Measurements from ENCODE around the gene PRC1.
"Not testable (repeated sequence)": the region's sequence is repeated elsewhere in the genome, so short reads cannot be mapped to it uniquely, and the experiment has no call there.

Gene PRC1, protein sequence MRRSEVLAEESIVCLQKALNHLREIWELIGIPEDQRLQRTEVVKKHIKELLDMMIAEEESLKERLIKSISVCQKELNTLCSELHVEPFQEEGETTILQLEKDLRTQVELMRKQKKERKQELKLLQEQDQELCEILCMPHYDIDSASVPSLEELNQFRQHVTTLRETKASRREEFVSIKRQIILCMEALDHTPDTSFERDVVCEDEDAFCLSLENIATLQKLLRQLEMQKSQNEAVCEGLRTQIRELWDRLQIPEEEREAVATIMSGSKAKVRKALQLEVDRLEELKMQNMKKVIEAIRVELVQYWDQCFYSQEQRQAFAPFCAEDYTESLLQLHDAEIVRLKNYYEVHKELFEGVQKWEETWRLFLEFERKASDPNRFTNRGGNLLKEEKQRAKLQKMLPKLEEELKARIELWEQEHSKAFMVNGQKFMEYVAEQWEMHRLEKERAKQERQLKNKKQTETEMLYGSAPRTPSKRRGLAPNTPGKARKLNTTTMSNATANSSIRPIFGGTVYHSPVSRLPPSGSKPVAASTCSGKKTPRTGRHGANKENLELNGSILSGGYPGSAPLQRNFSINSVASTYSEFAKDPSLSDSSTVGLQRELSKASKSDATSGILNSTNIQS

DNA sequence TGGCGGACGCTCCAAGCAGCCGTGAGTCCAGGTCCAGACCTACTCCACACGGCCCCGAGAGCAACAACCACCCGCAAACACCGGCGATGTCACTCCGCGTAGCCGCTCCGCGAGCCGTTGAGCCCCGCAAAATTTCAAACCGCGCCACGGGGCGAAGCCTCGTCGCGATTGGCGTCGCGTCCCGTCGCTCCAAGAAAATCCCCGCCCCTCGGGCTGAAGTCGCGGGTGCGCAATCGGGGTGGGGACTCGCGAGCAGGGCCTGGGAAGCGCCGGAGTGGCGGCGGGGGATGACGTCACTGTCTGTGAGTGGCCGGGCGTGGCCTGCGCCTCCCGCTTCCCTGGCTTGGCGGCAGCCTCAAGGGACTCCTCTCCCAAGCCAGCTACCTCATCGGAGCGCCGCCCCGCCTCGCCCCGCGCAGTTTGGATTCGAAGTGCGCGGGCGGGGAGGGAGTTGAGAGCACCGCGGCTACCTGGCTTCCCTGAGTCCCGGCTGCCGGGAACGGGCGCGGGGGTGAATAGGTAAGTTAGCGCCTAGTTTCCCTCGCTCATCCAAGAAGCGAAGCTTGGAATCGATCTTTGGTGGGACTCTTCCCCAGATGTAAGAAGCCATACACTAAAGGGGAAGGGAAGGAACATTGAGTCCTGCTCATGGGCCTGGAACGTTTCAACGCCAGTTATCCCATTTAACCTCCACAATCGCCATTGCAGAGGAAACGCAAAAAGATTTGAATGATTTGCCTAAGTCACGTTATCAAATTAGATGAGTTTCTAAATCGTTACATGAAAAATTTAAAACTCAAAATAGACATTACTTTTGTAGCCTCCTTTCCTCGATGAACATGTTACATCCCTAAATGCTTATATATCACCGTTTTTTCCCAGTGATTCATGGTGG lies at the start of gene PRC1:
TSS of gene PRC1 (minus strand) at position 119 of the 895 bp plus-strand sequence. CDS start at position 1, 118 bp downstream.
- DNase-seq (ENCODE audit: low read depth): peak; percentile 66

DNA sequence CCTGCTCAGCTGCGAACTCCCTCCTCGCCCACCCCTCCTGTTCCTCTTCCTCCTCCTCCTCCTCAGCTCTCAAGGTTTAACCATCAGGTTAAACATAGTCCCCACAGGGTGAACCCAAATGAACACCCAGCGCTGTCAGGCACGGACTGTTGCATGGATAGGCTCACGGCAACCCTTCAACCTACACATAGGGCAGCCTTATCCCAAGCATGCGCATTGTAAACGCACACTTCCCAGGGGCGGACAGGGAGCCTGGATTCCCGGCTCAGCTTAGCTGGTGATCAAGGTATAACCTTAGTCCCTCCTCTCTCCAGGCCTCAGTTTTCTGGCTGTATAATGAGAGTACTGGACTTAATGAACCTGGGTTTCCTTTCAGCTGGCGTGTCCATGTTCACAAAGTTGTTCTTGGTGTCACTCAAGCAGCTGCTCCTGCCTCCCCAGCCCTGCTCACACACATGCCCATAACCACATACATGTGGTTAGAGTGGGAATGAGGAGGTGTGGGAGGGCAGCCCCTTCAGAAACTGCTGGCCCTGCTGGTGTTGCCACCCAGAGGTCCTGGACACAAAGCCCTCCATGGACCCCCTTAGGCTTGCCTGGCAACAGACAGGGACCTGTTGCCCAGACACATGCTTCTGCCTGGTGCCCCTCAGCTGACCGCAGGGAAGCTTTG lies 49.0 kb upstream of the PRC1 start:
- DNase-seq (ENCODE audit: low read depth): no peak

DNA sequence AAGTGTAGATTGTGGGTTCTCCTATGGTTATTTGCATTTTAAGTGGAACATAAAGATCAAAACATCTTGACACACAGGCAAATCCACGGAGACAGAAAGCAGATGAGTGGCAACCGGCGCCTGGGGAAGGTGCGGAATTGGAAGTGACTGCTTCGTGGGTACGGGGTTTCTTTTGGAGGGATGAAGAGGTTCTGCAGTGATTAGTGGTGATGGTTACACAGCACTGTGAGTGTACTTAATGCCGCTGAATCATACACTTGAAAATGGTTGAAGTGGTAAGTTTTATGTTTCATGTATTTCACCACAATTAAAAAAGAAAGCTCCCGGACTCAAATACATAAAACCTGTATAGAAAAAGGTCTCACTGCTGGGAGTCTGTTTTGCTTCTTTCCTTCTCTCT lies 46.5 kb upstream of the PRC1 start:
- DNase-seq (ENCODE audit: low read depth): no peak

DNA sequence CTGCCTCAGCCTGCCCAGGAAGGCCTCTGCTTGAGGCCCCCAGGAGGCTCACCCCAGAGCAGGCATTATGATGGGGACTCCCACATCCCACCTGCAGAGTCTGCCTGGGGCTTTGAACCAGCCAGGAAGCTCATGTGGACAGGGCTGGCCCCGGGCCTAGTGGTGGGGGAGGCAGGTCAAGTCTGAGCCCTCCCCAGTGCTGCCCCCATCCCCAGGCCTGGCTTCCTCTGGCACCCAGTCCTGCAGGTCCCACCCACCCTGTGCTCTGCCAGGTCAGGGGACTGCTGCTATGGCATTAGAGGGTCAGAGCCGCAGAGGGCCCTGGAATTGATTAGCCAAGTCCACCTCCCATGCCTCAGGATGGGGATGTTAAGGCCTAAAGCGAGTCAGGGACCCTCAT lies 45.7 kb upstream of the PRC1 start:
- no peak for DNase-seq (ENCODE audit: low read depth)

DNA sequence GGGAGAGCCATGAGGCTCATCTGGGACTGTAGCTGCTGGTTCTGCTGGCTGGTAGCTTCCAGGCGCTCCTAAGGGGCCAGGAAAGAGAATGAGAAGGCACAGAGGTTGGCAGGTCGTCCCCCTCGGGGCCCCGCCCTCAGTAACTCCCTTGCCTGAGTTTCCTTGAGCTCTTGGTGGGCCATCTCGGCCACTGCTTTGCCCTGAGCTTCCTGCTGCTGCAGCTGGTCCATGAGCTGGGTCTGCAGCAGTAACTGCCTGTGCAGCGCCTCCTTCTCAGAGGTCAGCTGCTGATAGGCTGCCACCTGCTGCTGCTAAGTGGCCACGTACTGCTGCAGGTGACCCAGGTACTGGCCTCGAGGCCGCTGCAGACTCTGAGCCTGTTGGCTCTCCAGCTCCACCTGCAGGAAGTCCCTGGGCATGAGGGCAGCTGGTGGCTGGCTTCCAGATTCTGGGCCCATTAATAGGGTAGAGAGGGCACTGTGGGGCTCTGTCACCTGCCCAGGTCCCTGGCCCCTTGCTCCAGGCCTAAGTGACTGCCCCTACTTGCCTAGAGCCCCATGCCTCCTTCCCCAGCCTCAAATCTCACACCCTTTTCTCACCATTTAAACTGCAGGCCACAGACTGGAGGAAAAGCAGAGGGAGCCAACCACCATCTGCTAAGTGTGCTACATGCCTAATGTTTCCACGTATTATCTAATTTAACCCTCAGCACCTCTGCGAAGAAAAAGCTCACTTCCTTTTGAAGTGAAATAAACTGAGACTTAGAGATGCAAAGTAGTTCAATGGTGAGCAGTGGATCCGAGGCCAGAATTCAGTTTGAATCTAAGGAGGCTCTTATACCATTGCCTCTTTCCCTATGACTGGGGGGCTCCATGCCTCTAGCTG lies 38.8 kb upstream of the PRC1 start:
- DNase-seq (ENCODE audit: low read depth): no peak

DNA sequence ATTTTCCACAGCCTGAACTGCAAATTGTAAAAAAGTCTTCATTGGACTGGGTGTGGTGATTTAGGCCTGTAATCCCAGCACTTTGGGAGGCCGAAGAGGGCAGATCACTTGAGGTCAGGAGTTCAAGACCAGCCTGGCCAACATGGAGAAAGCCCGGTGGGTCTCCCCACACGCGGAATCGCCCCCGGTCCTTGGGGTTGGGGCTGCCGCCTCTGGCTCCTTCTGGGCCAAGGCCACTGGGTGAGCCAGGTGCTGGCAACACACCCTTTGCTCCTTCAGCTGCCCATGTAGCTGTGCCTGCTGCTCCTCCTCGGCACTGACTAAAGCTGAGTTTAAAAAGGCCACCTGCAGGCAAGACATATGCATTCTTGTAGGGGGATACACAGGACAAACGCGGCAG lies 37.5 kb upstream of the PRC1 start:
- no peak for DNase-seq (ENCODE audit: low read depth)

DNA sequence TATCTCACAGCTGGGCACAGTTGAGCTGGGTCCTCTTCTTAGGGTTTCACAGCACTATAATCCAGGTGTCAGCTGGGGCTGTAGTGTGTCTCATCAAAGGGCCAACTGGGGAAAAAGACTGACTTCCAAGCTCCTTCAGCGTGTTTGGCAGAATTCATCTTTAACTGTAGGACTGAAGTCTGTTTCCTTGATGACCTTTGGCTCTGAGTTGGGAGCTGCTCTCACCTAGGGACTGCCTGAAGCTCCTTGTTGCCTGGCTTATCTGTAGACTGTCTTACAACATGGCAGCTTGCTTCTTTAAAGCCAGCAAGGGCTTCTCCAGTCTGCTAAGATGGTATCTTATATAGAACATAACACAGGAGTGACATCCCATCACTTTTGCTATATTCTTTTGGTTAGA lies 33.3 kb upstream of the PRC1 start:
- DNase-seq (ENCODE audit: low read depth): no peak

DNA sequence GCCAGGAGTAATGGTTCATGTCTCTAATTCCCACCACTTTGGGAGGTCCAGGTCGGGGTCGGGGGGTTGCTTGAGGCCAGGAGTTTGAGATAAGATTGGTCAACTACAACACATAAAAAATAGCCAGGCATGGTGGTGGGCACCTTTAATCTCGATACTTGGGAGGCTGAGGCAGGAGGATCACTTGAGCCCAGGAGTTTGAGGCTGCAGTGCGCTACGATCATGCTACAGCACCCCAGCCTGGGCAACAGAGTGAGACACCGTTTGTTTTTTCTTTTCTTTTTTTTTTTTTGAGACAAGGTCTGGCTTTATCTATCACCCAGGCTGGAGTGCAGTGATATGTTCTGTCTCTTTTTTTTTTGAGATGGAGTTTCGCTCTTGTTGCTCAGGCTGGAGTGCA lies 29.4 kb upstream of the PRC1 start:
- no peak for DNase-seq (ENCODE audit: low read depth)

DNA sequence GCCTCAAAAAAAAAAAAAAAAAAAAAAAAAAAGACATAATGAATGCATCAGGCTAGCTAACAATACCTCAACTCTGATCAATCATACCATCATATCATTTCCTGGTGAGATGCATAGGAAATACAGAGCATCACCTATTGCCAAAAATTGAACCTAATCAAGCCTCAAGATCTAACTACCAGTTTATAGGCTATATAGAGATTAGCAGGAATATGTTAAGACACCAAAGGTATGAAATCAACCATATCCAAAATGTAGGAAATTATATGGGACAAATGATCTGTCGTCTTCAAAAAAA lies 28.4 kb upstream of the PRC1 start:
- DNase-seq (ENCODE audit: low read depth): no peak

DNA sequence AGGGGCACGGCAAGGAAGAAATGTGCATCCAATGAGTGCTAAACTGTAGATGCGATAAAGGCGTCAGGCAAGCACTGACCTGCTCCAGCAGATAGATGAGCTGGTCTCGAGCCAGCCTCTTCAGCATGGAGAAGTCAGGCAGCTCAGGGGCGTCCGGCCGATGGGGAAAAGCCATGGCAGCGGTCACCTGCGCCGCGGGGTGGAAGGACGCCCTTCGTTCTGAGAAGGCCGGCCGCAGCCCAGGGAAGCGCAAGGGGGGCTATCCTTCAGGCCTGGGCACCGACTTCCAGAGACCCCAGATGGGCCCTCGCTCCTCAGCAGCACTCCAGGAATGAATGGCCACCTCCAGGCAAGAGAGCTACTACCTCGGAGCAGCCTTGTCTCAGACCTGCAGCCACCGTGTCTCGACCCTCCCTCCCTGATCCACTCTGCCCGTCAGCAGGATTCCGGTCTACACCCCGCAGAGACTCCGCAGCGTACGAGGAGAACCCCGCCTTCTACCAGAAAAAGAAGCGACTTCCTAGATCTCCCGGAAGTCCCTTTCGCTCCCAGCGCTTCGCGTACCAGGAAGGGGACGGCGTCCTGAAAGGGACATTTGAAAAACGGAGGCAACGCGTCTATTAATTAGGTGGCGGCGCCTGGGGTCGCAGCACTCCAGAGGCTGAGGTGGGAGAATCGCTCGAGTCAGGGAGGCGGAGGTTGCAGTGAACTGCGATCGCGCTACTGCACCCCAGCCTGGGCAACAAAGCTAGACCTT lies 27.9 kb upstream of the PRC1 start, which contains the start of gene VPS33B:
TSS of gene VPS33B (minus strand) at position 520 of the 757 bp plus-strand sequence. CDS start at position 175, 345 bp downstream.
- peak; percentile 54 for DNase-seq (ENCODE audit: low read depth)

DNA sequence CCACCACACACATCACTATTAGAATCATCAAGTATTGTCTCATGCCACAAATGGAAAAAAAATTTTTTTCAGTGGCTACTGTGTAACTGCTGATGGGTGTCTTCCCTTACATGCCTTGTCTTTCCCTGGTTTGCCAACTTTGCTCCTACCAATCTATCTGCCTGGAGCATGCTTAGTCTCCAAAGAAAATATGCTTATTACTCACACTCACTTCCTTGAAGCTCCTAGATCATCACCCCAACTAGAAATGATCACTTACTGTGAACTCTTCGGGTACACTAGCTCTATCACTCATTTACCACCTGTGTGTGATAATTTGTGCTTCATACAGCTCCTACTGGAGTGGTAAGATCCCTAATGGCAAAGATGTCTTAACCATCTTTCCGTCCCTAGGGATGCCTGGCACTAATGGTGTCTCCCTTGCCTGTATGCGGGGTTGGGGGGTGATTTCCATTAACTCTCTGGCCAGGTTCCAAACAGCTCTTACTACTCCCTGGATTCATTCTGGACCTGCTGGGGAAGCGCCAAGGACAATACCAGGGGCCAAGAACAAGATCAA lies 27.3 kb upstream of the PRC1 start:
- DNase-seq (ENCODE audit: low read depth): no peak

DNA sequence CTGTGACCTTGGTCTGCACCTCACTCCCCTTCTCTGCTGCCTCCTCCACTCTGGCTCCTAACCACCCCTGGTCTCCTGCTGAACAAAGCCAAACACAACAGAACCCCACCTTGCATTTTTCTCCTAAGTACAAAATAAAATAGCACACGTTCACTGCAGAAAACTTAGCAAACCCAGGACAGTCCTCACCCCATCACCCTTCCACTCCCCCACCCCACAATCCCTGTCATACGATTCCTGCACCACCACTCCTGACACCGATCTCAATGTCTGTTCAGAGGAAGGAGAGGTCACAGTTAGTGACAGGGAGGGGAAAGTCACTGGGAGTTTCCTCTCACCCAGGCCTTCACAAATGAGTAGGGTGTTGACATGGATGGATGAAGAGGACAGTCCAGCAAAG lies 23.8 kb upstream of the PRC1 start:
- DNase-seq (ENCODE audit: low read depth): no peak

DNA sequence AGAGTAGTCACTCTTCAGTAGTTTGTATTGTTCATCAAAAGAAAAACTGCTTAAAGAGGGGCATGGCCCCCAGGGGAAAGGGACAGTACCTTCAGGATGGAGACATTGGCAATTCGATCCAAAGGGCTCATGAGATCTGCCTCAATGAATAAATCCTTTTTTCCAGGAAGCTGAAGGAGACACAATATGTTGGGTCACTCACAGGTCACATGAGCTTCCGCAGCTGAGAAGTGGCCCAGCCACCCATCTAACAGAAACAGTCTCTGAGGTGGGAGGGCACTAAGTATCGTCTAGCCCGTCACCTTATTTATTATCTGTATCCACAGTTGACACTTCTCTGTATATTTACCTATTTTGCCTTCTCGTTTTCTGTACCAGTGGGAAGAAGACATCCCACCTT lies 23.4 kb upstream of the PRC1 start:
- DNase-seq (ENCODE audit: low read depth): no peak

DNA sequence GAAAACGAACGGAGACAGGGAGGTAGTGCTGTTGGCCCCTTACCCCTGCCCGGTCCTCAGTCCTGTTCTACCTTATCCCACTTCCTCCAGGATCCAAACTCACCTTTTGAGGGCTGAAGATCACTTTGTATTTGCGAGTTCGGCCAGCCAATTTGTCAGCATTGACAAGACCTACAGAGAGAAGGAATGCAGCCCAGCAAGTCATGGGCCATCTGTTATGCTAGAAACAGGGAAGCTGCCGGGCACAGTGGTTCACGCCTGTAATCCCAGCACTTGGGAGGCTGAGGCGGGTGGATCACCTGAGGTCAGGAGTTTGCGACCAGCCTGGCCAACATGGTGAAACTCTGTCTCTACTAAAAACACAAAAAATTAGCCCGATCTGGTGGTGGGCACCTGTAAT lies 19.4 kb upstream of the PRC1 start:
- not testable (repeated sequence) for DNase-seq (ENCODE audit: low read depth)

DNA sequence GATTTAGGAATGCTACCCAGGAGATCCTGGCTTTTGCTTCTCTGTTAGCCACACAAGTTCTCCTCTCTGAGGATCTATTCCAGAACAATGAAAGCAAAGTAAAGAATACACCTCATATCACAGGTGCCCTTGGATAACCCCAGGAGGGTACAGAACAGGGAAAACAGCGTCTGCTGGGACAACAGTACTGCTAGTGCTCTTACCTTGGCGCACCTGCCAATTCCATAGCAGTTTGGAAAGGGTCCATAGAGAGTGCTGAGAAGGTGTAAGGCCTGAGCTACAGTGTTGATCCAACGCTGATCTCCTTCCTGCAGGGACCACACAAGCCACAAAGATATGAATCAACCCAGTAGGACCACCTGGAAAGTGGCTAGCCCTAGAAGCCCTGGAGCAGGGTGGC lies 12.9 kb upstream of the PRC1 start:
- DNase-seq (ENCODE audit: low read depth): no peak

DNA sequence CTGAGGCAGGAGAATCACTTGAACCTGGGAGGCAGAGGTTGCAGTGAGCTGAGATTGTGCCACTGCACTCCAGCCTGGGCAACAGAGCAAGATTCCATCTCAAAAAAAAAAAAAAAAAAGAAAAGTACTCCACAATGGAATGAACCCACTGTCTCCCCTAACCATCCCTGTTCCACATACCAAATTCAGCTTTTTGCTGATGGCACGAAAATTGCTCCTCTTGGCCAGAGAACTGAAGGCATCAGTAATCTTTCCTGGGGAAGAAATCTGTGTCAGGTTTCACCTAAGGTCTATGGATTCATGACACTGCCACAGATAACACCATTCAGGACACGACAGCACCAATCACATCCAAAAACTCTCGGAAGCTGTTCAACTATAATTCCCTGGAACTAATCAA lies 6.9 kb upstream of the PRC1 start:
- no peak for DNase-seq (ENCODE audit: low read depth)

DNA sequence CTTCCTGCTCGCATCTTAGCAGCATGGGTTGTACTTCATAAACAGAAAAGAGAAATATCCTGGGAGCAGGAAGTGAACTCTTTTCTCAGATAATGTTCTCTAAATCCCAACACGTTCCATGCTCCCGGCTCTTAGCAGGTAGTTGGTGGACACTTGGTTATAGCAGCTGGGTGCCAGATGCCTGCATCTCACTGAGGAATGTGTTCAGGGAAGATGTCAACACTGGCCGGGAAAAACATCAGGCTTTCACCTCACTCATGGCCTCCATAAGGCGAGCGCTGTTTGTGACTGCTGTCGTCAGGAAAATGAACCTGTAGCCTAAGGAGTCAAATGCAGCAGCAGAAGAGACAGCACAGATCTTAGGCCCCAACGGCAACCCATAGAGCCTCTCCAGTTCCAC lies 4.4 kb upstream of the PRC1 start:
- no peak for DNase-seq (ENCODE audit: low read depth)

DNA sequence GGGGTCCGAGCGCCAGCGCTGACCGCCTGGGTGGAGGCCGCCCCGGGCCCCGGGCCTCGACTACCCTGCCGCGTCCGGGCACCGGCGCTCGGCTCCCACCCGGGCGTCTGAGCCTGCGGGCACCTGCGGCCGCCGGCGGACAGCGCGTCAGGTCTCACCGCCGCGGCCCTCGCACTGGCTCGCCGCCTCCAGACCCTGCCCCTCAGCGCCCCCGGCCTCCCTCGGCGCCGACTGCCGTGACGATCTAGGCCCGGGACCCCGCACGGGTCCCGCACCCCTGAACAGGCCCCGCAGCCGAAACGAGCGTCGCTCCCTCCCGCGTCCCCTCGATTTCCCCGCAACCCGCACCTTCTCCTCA lies 297 bp downstream of the PRC1 start:
- DNase-seq (ENCODE audit: low read depth): no peak

DNA sequence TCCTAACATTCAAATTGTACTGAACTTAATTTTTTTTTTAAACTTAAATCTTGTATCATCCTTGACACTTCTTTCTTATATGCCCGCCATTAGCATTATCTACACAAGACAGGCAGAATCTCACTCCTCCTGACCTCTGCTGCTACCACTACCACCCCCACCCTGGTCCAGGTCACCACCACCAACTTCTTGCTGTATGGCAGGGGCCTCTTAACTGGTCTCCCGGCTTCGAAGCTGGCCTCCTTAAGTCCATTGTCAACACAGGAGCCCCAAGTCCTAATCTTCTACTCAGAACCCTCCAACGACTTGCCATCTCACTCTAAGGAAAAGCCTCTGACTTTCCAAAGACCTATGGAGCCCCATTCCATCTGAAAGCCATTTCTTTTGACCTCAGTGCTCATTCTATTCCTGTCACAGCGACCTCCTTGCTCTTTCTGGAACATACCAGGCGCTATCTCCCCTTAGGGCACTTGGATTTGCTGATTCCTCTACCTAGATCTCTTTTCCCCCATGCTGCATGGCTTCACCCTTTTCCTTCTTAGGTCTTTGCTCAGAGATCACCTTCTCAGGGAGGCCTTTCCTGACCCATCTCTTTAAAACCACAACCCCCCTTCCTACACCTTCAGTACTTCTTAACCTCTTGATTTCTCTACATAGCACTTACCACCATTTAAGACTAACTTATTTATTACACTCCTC lies 2.6 kb downstream of the PRC1 start:
- DNase-seq (ENCODE audit: low read depth): no peak

DNA sequence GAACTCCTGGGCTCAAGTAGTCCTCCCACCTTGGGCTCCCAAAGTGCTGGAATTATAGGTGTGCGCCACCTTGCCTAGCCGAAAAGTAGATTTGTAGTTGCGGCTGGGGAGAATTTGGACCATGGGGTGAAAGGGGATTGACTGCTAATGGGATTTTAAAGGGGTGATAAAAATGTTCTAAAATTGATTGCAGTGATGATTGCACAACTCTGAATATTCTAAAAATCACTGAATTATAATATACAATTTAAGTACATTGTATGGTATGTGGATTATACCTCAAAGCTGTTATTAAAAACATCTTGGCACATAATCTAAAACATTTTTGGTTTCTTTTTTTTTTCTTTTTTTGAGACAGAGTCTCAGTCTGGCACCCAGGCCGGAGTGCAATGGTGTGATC lies 3.9 kb downstream of the PRC1 start:
- no peak for DNase-seq (ENCODE audit: low read depth)

Measured in GM04503 (cell line).